Mucosa of descending colon (tissue), 3 donors: Measurements from ENCODE around the gene OSCP1. TPM values are rescaled to one million over a fixed set of nuclear protein-coding genes. Genes with fewer than 3 reads are reported as not detected.

ENCODE experiments used
- ATAC-seq: fragments of 200-7000 bp; cut with Tn5 transposase; one replicate; pipeline ENCODE4 v1.9.1; 2020; ENCODE audit warnings: mild to moderate bottlenecking, moderate library complexity
- DNase-seq, 3 donors: peaks; one replicate each; pipeline ENCODE4 v3.0.0-alpha.2; 2020
- H3K36me3 ChIP-seq: fragments of 200-600 bp; one replicate; pipeline ENCODE4 v1.8.0; 2021; ENCODE audit warnings: low read depth, mild to moderate bottlenecking
- H3K4me1 ChIP-seq: fragments of 200-600 bp; one replicate; pipeline ENCODE4 v1.8.0; 2021; ENCODE audit warnings: low read depth, mild to moderate bottlenecking
- H3K4me3 ChIP-seq: fragments of 200-600 bp; one replicate; pipeline ENCODE4 v1.8.0; 2021; ENCODE audit warnings: mild to moderate bottlenecking
- H3K9me3 ChIP-seq: fragments of 200-600 bp; one replicate; pipeline ENCODE4 v1.8.0; 2021; ENCODE audit warnings: mild to moderate bottlenecking
- CTCF ChIP-seq: fragments of 200-600 bp; IDR thresholded peaks from one replicate; pipeline ENCODE4 v1.8.0; 2022; ENCODE audit warnings: antibody characterized with exemption, mild to moderate bottlenecking
- intact Hi-C, 2 donors: fragments of 100-400 bp; cut with DNase I in 1 of 2; cut with micrococcal nuclease in 1 of 2; formaldehyde crosslinking; loops; one replicate each; pipeline versions ENCODE4 v1.11.0 to v1.11.1; 2022; cut with DNase I, micrococcal nuclease
- total RNA-seq, 3 donors: library from RNA; stranded (reverse); fragmentation: NEBNext Ultra II Directional in 2 of 3; extraction: Animal tissue kit (Norgen Biotek cat#: 25700) in 2 of 3; gene quantifications; one replicate each; pipeline versions ENCODE4 v1.2.1 to v1.2.4, GENCODE V29; 2021 to 2023
- donor health status: DM: no; HTN: no; CAD: no; lungs with moderate emphysema.
- donor health status: DM: no; HTN: no; CAD: no.
- donor health status: DM: no; HTN: yes; CAD: no.

The OSCP1 gene
- total RNA-seq, 3 donors from 2014 or later = 2.5 to 8.4 (median 3.7) TPM

- no peaks in the 10 kb centered on the region for H3K36me3 ChIP-seq
- H3K9me3 ChIP-seq = no peaks in the 10 kb centered on the region
- no peak overlapping the region for H3K4me3 ChIP-seq
- DNase-seq (no peak), ATAC-seq (no peak)
- intact Hi-C loops = no loop called here
- no peak for TF ChIP-seq CTCF
- peaks cover 7% of the 10 kb centered on the region for H3K4me1 ChIP-seq
Measured at GRCh38 chr1:36467700-36468455, 17.6 kb upstream of the OSCP1 start.

- no peaks in the 10 kb centered on the region for H3K9me3 ChIP-seq
- TF ChIP-seq CTCF = no peak
- no peak for DNase-seq
- H3K4me3 ChIP-seq = no peak overlapping the region
- peaks cover 7% of the 10 kb centered on the region for H3K4me1 ChIP-seq
- ATAC-seq = no peak
- no peaks in the 10 kb centered on the region for H3K36me3 ChIP-seq
- intact Hi-C loops = no loop called here
Measured at GRCh38 chr1:36467027-36467410, 16.8 kb upstream of the OSCP1 start.

GRCh38 chr1:36466370-36467026, 16.2 kb upstream of the OSCP1 start:
- no peaks in the 10 kb centered on the region for H3K9me3 ChIP-seq
- H3K4me1 ChIP-seq = peaks cover 7% of the 10 kb centered on the region
- DNase-seq (no peak), ATAC-seq (no peak)
- H3K4me3 ChIP-seq = no peak overlapping the region
- intact Hi-C loops = no loop called here
- no peaks in the 10 kb centered on the region for H3K36me3 ChIP-seq
- no peak for TF ChIP-seq CTCF

- DNase-seq (no peak), ATAC-seq (no peak)
- Histone ChIP-seq H3K36me3 (no peaks in the 10 kb centered on the region), H3K9me3 (no peaks in the 10 kb centered on the region), H3K4me1 (peaks cover 7% of the 10 kb centered on the region), H3K4me3 (no peak overlapping the region)
- no peak for TF ChIP-seq CTCF
- intact Hi-C loops = no loop called here
Measured at GRCh38 chr1:36465731-36466369, 15.6 kb upstream of the OSCP1 start.

- H3K9me3 ChIP-seq = no peaks in the 10 kb centered on the region
- no peaks in the 10 kb centered on the region for H3K36me3 ChIP-seq
- H3K4me1 ChIP-seq = peaks cover 7% of the 10 kb centered on the region
- intact Hi-C loops = no loop called here
- TF ChIP-seq CTCF = no peak
- no peak for DNase-seq
- H3K4me3 ChIP-seq = peak overlapping the region; percentile 85
- ATAC-seq = peak; percentile 47
Measured at GRCh38 chr1:36464605-36465393, 14.5 kb upstream of the OSCP1 start.
